ENCODE results near the gene GPC2. TPM values are rescaled to one million over a fixed set of nuclear protein-coding genes. Genes with fewer than 3 reads are reported as not detected.
A peak's percentile ranks its signal among the peaks of the same experiment; 100 is the strongest.

Gene GPC2
- total RNA-seq, 1 donor from 2014 or later, result 65.2 TPM

DNA sequence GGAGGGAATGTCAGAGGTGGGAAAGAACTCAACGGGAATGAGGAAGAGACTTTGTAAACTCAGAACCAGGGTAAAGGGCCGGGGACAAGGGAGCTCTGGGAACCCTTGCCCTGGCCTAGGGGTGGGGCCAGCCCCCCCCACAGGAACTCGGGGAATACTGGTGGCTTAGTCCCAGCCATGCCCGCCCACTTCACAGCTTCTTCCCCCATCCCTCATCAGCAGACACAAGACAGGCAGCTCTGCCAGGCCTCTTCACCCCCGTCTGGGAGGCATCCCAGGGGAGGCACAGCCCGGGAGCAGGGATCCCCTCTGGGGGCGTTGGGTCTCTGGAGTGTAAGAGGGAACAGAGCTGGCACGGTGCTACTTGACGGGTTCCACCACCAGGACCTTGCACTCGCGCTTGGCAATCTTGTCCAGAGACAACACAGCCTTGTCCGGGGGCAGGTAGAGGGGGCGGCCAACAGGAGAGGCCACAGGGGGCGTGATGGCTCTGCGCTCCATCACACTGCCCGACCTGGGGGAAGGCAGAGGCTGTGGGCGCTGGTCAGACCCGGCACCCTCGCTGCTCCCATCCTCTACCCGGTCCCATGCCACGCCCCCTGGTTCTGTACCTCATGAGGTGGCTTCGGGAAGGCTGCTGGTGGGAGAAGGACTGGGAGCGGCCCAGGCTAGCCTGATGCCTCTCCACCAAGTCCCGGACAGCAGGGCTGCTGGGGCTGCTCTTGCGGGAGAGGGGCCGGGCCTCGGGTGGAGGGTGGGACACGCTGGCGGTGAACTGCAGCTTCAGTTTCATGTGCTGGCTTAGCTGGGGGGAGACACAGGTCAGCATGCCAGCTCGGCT, 22.3 kb downstream of the GPC2 start:
- H3K27ac Mint-ChIP-seq, result no peak overlapping the region
- TF ChIP-seq, protein P1, sequence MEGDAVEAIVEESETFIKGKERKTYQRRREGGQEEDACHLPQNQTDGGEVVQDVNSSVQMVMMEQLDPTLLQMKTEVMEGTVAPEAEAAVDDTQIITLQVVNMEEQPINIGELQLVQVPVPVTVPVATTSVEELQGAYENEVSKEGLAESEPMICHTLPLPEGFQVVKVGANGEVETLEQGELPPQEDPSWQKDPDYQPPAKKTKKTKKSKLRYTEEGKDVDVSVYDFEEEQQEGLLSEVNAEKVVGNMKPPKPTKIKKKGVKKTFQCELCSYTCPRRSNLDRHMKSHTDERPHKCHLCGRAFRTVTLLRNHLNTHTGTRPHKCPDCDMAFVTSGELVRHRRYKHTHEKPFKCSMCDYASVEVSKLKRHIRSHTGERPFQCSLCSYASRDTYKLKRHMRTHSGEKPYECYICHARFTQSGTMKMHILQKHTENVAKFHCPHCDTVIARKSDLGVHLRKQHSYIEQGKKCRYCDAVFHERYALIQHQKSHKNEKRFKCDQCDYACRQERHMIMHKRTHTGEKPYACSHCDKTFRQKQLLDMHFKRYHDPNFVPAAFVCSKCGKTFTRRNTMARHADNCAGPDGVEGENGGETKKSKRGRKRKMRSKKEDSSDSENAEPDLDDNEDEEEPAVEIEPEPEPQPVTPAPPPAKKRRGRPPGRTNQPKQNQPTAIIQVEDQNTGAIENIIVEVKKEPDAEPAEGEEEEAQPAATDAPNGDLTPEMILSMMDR (IDR thresholded peaks at IDR 0.05; ENCODE audit: unreplicated experiment), result no peak

DNA sequence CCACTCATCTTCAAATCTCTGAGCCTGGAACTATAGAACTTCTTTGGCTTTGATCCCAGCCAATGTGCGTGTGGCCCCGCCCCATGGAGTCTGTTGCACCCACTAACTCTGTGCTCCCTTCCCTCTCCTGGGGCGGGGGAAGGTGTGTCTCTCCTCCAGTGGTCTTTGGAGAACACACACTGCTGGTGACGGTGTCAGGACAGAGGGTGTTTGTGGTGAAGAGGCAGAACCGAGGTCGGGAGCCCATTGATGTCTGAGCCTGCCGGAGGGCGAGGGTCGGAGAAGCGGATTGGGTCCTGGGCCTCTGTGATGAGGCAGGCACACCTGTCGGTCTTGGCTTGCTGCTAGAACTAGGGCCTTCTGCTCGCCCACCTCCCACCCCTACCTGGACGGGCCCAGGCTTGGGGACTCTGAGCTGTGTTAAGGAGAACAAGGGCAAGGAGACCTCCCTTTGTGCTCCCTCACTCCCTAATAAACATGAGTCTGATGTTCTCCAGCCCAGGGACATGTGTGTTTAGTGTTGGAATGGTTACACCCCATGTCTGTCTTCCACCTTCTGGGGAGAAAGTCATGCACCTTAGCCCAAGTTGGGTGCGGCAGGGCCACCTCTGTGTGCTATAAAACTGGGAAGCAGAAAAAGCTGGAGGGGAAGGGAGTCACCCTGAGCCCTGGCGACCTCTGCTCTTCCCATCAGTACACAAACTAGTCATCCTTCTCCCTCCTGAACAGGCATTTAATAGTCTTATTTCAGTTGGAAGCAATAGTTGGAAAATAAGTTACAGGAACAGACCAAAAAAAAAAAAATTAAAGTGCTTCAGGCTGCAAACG, 23.3 kb downstream of the GPC2 start:
- H3K27ac Mint-ChIP-seq, result no peak overlapping the region

More for the DNA sequence above, 22.3 kb downstream of the GPC2 start:
- Mint-ChIP-seq H3K36me3 (ENCODE audit: insufficient read depth) (peaks cover 15% of the 10 kb centered on the region), H3K27me3 (no peaks in the 10 kb centered on the region), H3K9me3 (ENCODE audit: low read depth) (no peaks in the 10 kb centered on the region), H3K4me1 (ENCODE audit: low read depth) (peaks cover 11% of the 10 kb centered on the region), H3K4me3 (ENCODE audit: low read depth) (no peak overlapping the region)
- no peak for DNase-seq (ENCODE audit: low spot score, unreplicated experiment)

GRCh38 chr7:100152937-100153666, 24.1 kb downstream of the GPC2 start:
- H3K27ac Mint-ChIP-seq, result no peak overlapping the region
- no peaks in the 10 kb centered on the region for H3K27me3 Mint-ChIP-seq
- no peak overlapping the region for H3K4me3 Mint-ChIP-seq (ENCODE audit: low read depth)
- peaks cover 15% of the 10 kb centered on the region for H3K36me3 Mint-ChIP-seq (ENCODE audit: insufficient read depth)
- no peak for DNase-seq (ENCODE audit: low spot score, unreplicated experiment)
- H3K9me3 Mint-ChIP-seq (ENCODE audit: low read depth), result no peaks in the 10 kb centered on the region
- TF ChIP-seq, protein P1 (IDR thresholded peaks at IDR 0.05; ENCODE audit: unreplicated experiment), result no peak
- peaks cover 17% of the 10 kb centered on the region for H3K4me1 Mint-ChIP-seq (ENCODE audit: low read depth)

More for the DNA sequence above, 23.3 kb downstream of the GPC2 start:
- Mint-ChIP-seq H3K9me3 (ENCODE audit: low read depth) (no peaks in the 10 kb centered on the region), H3K27me3 (no peaks in the 10 kb centered on the region), H3K4me1 (ENCODE audit: low read depth) (peaks cover 12% of the 10 kb centered on the region), H3K4me3 (ENCODE audit: low read depth) (no peak overlapping the region), H3K36me3 (ENCODE audit: insufficient read depth) (peaks cover 15% of the 10 kb centered on the region)
- TF ChIP-seq, protein P1 (IDR thresholded peaks at IDR 0.05; ENCODE audit: unreplicated experiment), result no peak
- DNase-seq (ENCODE audit: low spot score, unreplicated experiment), result no peak

GRCh38 chr7:100152404-100152803, 24.8 kb downstream of the GPC2 start:
- Mint-ChIP-seq H3K36me3 (ENCODE audit: insufficient read depth) (peaks cover 15% of the 10 kb centered on the region), H3K27me3 (no peaks in the 10 kb centered on the region), H3K4me3 (ENCODE audit: low read depth) (no peak overlapping the region), H3K27ac (peak overlapping the region; percentile 41), H3K9me3 (ENCODE audit: low read depth) (no peaks in the 10 kb centered on the region), H3K4me1 (ENCODE audit: low read depth) (peaks cover 13% of the 10 kb centered on the region)
- TF ChIP-seq, protein P1 (IDR thresholded peaks at IDR 0.05; ENCODE audit: unreplicated experiment), result no peak
- no peak for DNase-seq (ENCODE audit: low spot score, unreplicated experiment)
